Liver (tissue), 9 donors: Measurements from ENCODE around the gene FOXA2. TPM values are rescaled to one million over a fixed set of nuclear protein-coding genes. Genes with fewer than 3 reads are reported as not detected.

Experiments
- DNase-seq: peaks from one replicate; pipeline ENCODE4 v3.0.0-alpha.2; 2017; ENCODE audit warnings: low spot score
- H3K27ac ChIP-seq, 2 donors: one replicate each; pipeline ENCODE4 v1.7.0; 2013; ENCODE audit warnings: inconsistent platforms in 2 of 2, low read length in 2 of 2, control low read depth in 1 of 2, low read depth in 1 of 2, mild to moderate bottlenecking in 1 of 2
- H3K27me3 ChIP-seq, 4 donors: one replicate each; pipeline versions ENCODE4 v1.6.1 to v1.7.0; 2013; ENCODE audit warnings: low read length in 3 of 4, inconsistent platforms in 1 of 4, mild to moderate bottlenecking in 1 of 4, moderate library complexity in 1 of 4; ENCODE audit not compliant: control insufficient read depth in 4 of 4, insufficient read depth in 4 of 4
- H3K36me3 ChIP-seq, 4 donors: one replicate each; pipeline versions ENCODE4 v1.6.1 to v1.7.0; 2013; ENCODE audit warnings: low read length in 3 of 4, mild to moderate bottlenecking in 3 of 4, low read depth in 1 of 4, moderate library complexity in 1 of 4; ENCODE audit not compliant: control insufficient read depth in 4 of 4, insufficient read depth in 3 of 4
- H3K4me1 ChIP-seq, 4 donors: one replicate each; pipeline versions ENCODE4 v1.6.1 to v1.7.0; 2013; ENCODE audit warnings: low read length in 3 of 4, mild to moderate bottlenecking in 3 of 4, moderate library complexity in 1 of 4; ENCODE audit not compliant: control insufficient read depth in 4 of 4, insufficient read depth in 4 of 4
- H3K4me3 ChIP-seq, 3 donors: one replicate each; pipeline versions ENCODE4 v1.6.1 to v1.7.0; 2013; ENCODE audit warnings: low read length in 3 of 3, control low read depth in 1 of 3, low read depth in 1 of 3, mild to moderate bottlenecking in 1 of 3
- H3K9ac ChIP-seq, 2 donors: one replicate each; pipeline ENCODE4 v1.7.0; 2013; ENCODE audit warnings: low read length in 2 of 2, mild to moderate bottlenecking in 2 of 2, moderate library complexity in 2 of 2, control low read depth in 1 of 2, low read depth in 1 of 2
- H3K9me3 ChIP-seq, 4 donors: one replicate each; pipeline versions ENCODE4 v1.6.1 to v1.7.0; 2013; ENCODE audit warnings: low read length in 3 of 4; ENCODE audit not compliant: control insufficient read depth in 4 of 4
- FOXA2 ChIP-seq: IDR thresholded peaks from 2 replicates; pipeline ENCODE4 v1.6.1; 2016; ENCODE audit warnings: antibody characterized with exemption
- GABPA ChIP-seq, 2 donors: IDR thresholded peaks in 1 of 2; conservative IDR thresholded peaks in 1 of 2; 2 replicates each; pipeline ENCODE4 v1.6.1; 2016; ENCODE audit warnings: antibody characterized with exemption in 2 of 2, mild to moderate bottlenecking in 1 of 2, moderate library complexity in 1 of 2
- HNF4A ChIP-seq, 2 donors: conservative IDR thresholded peaks; 2 replicates each; pipeline ENCODE4 v1.6.1; 2016; ENCODE audit warnings: antibody characterized with exemption in 2 of 2, mild to moderate bottlenecking in 2 of 2
- HNF4G ChIP-seq: IDR thresholded peaks from 2 replicates; pipeline ENCODE4 v1.6.1; 2016; ENCODE audit warnings: antibody characterized with exemption
- NR2F2 ChIP-seq: IDR thresholded peaks from 2 replicates; pipeline ENCODE4 v1.6.1; 2016; ENCODE audit warnings: antibody characterized with exemption
- RAD21 ChIP-seq, 2 donors: IDR thresholded peaks; 2 replicates each; pipeline ENCODE4 v1.6.1; 2016; ENCODE audit warnings: antibody characterized with exemption in 2 of 2, mild to moderate bottlenecking in 2 of 2
- RXRA ChIP-seq, 2 donors: IDR thresholded peaks; 2 replicates each; pipeline ENCODE4 v1.6.1; 2017 to 2018; ENCODE audit warnings: antibody characterized with exemption in 2 of 2, mild to moderate bottlenecking in 1 of 2
- TAF1 ChIP-seq: conservative IDR thresholded peaks from 2 replicates; pipeline ENCODE4 v1.6.1; 2016; ENCODE audit warnings: antibody characterized with exemption, mild to moderate bottlenecking
- WGBS: extraction: QIAGEN DNeasy Blood & Tissue Kit; methylation state at CpG from one replicate; pipeline ENCODE4 v1.1.7; 2013; 5-methylcytosine and 5-hydroxymethylcytosine counted together
- polyA plus RNA-seq, 2 donors: library from polyadenylated mRNA; stranded (reverse) in 1 of 2; unstranded in 1 of 2; fragments of 200-250 nt in 1 of 2; fragments of >200 nt in 1 of 2; fragmentation: Nextera tagmentation in 1 of 2; extraction: Ambion mirVana in 1 of 2; gene quantifications; one replicate each; pipeline versions ENCODE4 v1.2.1 to v1.2.3, GENCODE V29; 2013 to 2015
- total RNA-seq, 2 donors: library from RNA; depleted of rRNA; stranded (reverse); fragments of >200 nt; gene quantifications; one replicate each; pipeline ENCODE4 v1.2.3, GENCODE V29; 2014
- TF ChIP-seq, protein P1 (sequence below): IDR thresholded peaks from 2 replicates; pipeline ENCODE4 v1.6.1; 2016; ENCODE audit warnings: antibody characterized with exemption
- TF ChIP-seq, protein P2 (sequence below): fragments of 150-350 bp; IDR thresholded peaks from 2 replicates; pipeline ENCODE4 v1.5.1; 2017; ENCODE audit warnings: improper control_type of control experiment, low read depth, low read length; ENCODE audit not compliant: missing input control
- TF ChIP-seq, protein P3 (sequence below): IDR thresholded peaks from 2 replicates; pipeline ENCODE4 v1.6.1; 2016; ENCODE audit warnings: antibody characterized with exemption
- TF ChIP-seq, protein P4 (sequence below): IDR thresholded peaks from 2 replicates; pipeline ENCODE4 v1.6.1; 2016; ENCODE audit warnings: antibody characterized with exemption, mild to moderate bottlenecking
- donor health status: healthy.
- donor health status: healthy.
- donor health status: healthy.
- donor health status: healthy.
- donor health status: healthy.

Gene FOXA2
- total and polyA plus RNA-seq, 4 donors = 5.2 to 12.7 (median 11.1) TPM

DNA sequence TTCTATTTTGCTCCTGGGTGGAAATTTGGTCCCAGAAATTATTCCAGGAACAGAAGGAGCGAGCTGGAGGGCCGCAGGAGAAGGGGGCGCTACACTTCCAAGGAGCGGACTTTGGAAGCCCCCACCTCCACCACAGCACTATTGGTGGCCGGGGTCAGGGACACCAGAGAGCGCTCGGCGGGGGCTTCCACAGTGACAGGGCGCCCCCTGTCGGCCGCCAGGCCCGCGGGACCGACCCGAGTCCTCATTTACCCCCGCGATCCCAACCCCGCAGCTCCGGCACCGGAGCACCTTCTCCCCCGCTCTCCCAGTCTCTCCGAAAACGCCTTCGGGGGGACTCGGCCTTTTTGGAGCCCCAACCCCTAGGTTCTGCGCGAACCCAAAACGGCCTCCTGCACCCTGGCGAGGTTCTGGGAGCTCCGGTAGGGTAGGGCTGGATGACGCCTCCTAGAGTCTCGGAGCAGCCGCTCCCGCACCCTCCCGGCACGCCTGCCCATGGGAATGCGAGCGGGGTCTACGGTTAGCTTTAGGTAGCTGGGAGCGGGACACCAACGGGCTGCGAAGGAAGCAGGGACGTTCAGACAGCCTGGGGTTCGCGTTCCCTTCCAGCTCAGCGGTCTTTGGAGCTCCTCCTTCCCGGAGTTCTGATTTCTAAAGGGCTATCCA lies 2.4 kb upstream of the FOXA2 start:
- TF ChIP-seq FOXA2 (no peak), HNF4G (peak; percentile 33), RXRA (IDR thresholded peaks at IDR 0.05) (peak; percentile 62 to 86), HNF4A (conservative IDR thresholded peaks at IDR 0.05) (peak in 1 of 2 donors; percentile 62), TAF1 (no peak), NR2F2 (no peak), RAD21 (IDR thresholded peaks at IDR 0.05) (peak; percentile 85 to 88)
- TF ChIP-seq, protein P1, sequence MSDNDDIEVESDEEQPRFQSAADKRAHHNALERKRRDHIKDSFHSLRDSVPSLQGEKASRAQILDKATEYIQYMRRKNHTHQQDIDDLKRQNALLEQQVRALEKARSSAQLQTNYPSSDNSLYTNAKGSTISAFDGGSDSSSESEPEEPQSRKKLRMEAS = no peak
- TF ChIP-seq, protein P2, sequence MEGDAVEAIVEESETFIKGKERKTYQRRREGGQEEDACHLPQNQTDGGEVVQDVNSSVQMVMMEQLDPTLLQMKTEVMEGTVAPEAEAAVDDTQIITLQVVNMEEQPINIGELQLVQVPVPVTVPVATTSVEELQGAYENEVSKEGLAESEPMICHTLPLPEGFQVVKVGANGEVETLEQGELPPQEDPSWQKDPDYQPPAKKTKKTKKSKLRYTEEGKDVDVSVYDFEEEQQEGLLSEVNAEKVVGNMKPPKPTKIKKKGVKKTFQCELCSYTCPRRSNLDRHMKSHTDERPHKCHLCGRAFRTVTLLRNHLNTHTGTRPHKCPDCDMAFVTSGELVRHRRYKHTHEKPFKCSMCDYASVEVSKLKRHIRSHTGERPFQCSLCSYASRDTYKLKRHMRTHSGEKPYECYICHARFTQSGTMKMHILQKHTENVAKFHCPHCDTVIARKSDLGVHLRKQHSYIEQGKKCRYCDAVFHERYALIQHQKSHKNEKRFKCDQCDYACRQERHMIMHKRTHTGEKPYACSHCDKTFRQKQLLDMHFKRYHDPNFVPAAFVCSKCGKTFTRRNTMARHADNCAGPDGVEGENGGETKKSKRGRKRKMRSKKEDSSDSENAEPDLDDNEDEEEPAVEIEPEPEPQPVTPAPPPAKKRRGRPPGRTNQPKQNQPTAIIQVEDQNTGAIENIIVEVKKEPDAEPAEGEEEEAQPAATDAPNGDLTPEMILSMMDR = peak; percentile 78
- TF ChIP-seq, protein P3, sequence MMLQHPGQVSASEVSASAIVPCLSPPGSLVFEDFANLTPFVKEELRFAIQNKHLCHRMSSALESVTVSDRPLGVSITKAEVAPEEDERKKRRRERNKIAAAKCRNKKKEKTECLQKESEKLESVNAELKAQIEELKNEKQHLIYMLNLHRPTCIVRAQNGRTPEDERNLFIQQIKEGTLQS = no peak
- Histone ChIP-seq H3K9ac (peak overlapping the region; percentile 14 to 54), H3K4me3 (peak overlapping the region; percentile 26 to 75 (median 48)), H3K27me3 (peaks cover 0 to 2% (median 0%) of the 10 kb centered on the region in 4 donors), H3K36me3 (no peaks in the 10 kb centered on the region), H3K27ac (peak overlapping the region in 1 of 2 donors; percentile 27), H3K9me3 (no peaks in the 10 kb centered on the region), H3K4me1 (peaks cover 4 to 30% (median 19%) of the 10 kb centered on the region in 4 donors)
- 4% methylated on average over 47 of the region's 47 CpGs for WGBS
- peak; percentile 73 for DNase-seq

DNA sequence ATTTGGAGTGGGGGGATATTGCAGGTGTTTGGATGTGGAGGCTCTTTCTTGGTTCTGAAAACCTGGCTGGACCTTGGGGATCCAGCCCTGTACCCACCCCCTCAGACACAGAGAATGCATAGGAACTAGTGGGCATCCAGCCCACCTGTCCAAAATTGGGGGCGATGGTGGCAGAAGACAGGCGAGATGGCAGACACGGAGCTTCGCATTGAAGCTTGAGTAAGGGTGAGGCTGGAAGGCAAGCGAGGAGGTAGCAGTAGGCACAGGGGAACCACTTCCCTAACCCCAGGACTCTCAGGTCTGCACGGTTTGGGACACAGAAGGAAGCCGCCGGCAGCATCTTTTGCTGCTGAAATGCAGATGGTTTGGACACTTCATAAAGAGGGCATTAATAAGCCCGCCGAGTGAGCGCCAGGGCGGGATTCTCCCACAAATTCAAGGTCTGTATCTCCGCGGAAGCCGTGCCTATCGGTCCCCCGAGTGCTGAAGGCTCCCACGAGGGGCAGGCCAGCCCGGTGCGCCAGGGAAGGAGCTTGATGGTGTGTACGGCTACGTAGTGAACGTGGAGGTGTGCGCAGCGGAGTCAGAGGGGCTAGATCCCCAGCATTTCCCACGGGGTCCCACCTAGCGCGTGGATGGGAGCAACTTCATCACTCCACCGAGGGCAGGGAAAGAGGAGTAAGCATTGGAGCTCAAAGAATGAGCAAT lies 1.6 kb upstream of the FOXA2 start:
- no peak for DNase-seq
- 53% methylated on average over 29 of the region's 29 CpGs for WGBS
- Histone ChIP-seq H3K27me3 (peaks cover 0 to 2% (median 0%) of the 10 kb centered on the region in 4 donors), H3K9me3 (no peaks in the 10 kb centered on the region), H3K36me3 (no peaks in the 10 kb centered on the region), H3K4me1 (peaks cover 4 to 37% (median 24%) of the 10 kb centered on the region in 4 donors), H3K27ac (peak overlapping the region in 1 of 2 donors; percentile 96), H3K4me3 (peak overlapping the region in 1 of 3 donors; percentile 86), H3K9ac (no peak overlapping the region)
- TF ChIP-seq RAD21 (IDR thresholded peaks at IDR 0.05) = no peak
- TF ChIP-seq, protein P4, sequence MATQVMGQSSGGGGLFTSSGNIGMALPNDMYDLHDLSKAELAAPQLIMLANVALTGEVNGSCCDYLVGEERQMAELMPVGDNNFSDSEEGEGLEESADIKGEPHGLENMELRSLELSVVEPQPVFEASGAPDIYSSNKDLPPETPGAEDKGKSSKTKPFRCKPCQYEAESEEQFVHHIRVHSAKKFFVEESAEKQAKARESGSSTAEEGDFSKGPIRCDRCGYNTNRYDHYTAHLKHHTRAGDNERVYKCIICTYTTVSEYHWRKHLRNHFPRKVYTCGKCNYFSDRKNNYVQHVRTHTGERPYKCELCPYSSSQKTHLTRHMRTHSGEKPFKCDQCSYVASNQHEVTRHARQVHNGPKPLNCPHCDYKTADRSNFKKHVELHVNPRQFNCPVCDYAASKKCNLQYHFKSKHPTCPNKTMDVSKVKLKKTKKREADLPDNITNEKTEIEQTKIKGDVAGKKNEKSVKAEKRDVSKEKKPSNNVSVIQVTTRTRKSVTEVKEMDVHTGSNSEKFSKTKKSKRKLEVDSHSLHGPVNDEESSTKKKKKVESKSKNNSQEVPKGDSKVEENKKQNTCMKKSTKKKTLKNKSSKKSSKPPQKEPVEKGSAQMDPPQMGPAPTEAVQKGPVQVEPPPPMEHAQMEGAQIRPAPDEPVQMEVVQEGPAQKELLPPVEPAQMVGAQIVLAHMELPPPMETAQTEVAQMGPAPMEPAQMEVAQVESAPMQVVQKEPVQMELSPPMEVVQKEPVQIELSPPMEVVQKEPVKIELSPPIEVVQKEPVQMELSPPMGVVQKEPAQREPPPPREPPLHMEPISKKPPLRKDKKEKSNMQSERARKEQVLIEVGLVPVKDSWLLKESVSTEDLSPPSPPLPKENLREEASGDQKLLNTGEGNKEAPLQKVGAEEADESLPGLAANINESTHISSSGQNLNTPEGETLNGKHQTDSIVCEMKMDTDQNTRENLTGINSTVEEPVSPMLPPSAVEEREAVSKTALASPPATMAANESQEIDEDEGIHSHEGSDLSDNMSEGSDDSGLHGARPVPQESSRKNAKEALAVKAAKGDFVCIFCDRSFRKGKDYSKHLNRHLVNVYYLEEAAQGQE = no peak
- TF ChIP-seq GABPA (IDR thresholded peaks at IDR 0.05 in 1 of 2, conservative IDR thresholded peaks at IDR 0.05 in 1 of 2) = no peak
